NK-92 treated with Interleukin-12 subunit alpha and Interleukin-12 subunit beta, amount 100 ng/mL, for 24 hours (cell line): ENCODE measurements around the gene THSD8.
"Not testable (repeated sequence)": the region's sequence is repeated elsewhere in the genome, so short reads cannot be mapped to it uniquely, and the experiment has no call there.

Experiments
- DNase-seq: peaks from one replicate; lab custom pipeline; 2025; lab: John Stamatoyannopoulos, UW

Gene THSD8

GRCh38 chr19:12792051-12792852 lies 9.6 kb upstream of the THSD8 start:
- peak; percentile 77 for DNase-seq

GRCh38 chr19:12792853-12793289 lies 9.0 kb upstream of the THSD8 start:
- no peak for DNase-seq

GRCh38 chr19:12793290-12794195 lies 8.3 kb upstream of the THSD8 start:
- peak; percentile 95 for DNase-seq

- no peak for DNase-seq
Observed at GRCh38 chr19:12794196-12794941, 7.5 kb upstream of the THSD8 start.

- no peak for DNase-seq
Observed at GRCh38 chr19:12794971-12795381, 6.9 kb upstream of the THSD8 start.

GRCh38 chr19:12796146-12797071 lies 5.5 kb upstream of the THSD8 start:
- peak; percentile 62 for DNase-seq

- DNase-seq: no peak
Observed at GRCh38 chr19:12797141-12797587, 4.7 kb upstream of the THSD8 start.

- DNase-seq: not testable (repeated sequence)
Observed at GRCh38 chr19:12797607-12798006, 4.3 kb upstream of the THSD8 start.

GRCh38 chr19:12799742-12800465 lies 2.0 kb upstream of the THSD8 start:
- no peak for DNase-seq

GRCh38 chr19:12800466-12800770 lies 1.5 kb upstream of the THSD8 start:
- DNase-seq: no peak

GRCh38 chr19:12800923-12801465 lies 875 bp upstream of the THSD8 start:
- no peak for DNase-seq

- DNase-seq: no peak
Observed at GRCh38 chr19:12802267-12803106, 618 bp downstream of the THSD8 start.

GRCh38 chr19:12804051-12804450 lies 2.2 kb downstream of the THSD8 start:
- no peak for DNase-seq

GRCh38 chr19:12806242-12807081 lies 4.6 kb downstream of the THSD8 start, which contains the start of gene RNASEH2A:
RNASEH2A (plus strand) TSS chr19:12806584; CDS start chr19:12806674, 90 bp downstream.
- DNase-seq: peak; percentile 78

GRCh38 chr19:12815088-12815487 lies 13.2 kb downstream of the THSD8 start:
- no peak for DNase-seq

- DNase-seq: not testable (repeated sequence)
Observed at GRCh38 chr19:12817188-12817587, 15.3 kb downstream of the THSD8 start.

- not testable (repeated sequence) for DNase-seq
Observed at GRCh38 chr19:12817810-12818209, 15.9 kb downstream of the THSD8 start.

- no peak for DNase-seq
Observed at GRCh38 chr19:12821761-12822160, 19.9 kb downstream of the THSD8 start.
